DOHH2 (cell line): ENCODE results near the gene CNTNAP2.

Experiments used
- EZH2phosphoT487 ChIP-seq: fragments of 200-600 bp; sonication (generic); IDR thresholded peaks from 2 replicates; pipeline ENCODE4 v1.6.1; 2017; ENCODE audit warnings: borderline replicate concordance, mild to moderate bottlenecking, antibody characterized with exemption, low read length, moderate library complexity, mixed read lengths
- TF ChIP-seq, protein P1 (sequence below): fragments of 200-600 bp; sonication (generic); IDR thresholded peaks from one replicate; pipeline ENCODE4 v1.5.1; 2014; ENCODE audit warnings: antibody characterized with exemption, mild to moderate bottlenecking, low read depth, low read length; ENCODE audit not compliant: poor library complexity, severe bottlenecking

DNA sequence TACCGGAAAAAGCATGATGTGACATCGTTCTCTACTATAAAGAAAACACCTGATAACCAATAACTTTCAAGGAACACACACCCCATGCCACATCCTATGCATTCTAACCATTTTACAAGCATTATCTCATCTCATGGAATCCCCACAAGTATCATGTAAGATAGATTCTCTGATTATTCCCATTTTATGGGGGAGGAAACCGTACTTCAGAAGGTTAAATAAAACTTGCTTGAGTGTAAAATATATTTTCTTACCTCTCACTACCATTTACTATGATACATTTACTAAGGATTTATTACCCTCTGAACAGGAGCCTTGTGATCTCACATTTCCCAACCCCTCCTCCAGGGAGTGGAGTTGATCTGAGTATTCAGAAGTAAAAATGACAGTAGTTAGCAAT, 522.7 kb downstream of the CNTNAP2 start:
- TF ChIP-seq, protein P1, sequence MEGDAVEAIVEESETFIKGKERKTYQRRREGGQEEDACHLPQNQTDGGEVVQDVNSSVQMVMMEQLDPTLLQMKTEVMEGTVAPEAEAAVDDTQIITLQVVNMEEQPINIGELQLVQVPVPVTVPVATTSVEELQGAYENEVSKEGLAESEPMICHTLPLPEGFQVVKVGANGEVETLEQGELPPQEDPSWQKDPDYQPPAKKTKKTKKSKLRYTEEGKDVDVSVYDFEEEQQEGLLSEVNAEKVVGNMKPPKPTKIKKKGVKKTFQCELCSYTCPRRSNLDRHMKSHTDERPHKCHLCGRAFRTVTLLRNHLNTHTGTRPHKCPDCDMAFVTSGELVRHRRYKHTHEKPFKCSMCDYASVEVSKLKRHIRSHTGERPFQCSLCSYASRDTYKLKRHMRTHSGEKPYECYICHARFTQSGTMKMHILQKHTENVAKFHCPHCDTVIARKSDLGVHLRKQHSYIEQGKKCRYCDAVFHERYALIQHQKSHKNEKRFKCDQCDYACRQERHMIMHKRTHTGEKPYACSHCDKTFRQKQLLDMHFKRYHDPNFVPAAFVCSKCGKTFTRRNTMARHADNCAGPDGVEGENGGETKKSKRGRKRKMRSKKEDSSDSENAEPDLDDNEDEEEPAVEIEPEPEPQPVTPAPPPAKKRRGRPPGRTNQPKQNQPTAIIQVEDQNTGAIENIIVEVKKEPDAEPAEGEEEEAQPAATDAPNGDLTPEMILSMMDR = no peak
- no peak for TF ChIP-seq EZH2phosphoT487
